ENCODE results near the gene C5orf63. TPM values are rescaled to one million over a fixed set of nuclear protein-coding genes. Genes with fewer than 3 reads are reported as not detected.

The C5orf63 gene
- total and polyA plus RNA-seq, 2 donors (not counting 3 experiments of a cell fraction or from before 2014, with no cell fraction given), result 1.4 to 5.3 TPM

DNA sequence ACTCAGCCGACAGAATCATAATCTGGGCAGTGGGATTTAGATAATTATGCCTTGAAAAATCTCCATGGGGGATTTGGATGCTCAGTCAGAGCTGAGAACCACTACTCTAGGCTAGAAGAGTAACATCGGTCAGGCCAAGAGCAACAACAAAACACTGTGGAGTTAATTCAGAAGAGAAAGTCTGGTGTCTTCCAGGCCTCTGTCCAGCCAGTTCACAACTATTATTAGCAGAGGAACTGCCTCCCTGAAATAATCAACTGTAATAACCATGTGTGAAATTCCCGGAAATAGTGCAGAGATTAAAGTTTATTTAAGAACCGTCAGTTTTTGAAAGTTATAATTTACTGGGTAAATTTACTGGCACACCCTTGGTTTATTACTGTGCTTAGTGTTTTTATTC, 34.8 kb downstream of the C5orf63 start:
- DNase-seq (ENCODE audit: low read depth, low spot score), result peak; percentile 62
- dilution Hi-C loops (cut with MboI; ENCODE audit: extremely low pct_ligation_motif_present, low sequenced_read_pairs), result no loop called here
- POLR2A ChIA-PET, result no interaction called here
- FAIRE-seq, result peak; percentile 57
- Histone ChIP-seq H3K9ac (replicated peaks; ENCODE audit: extremely low read depth, insufficient read depth, low read length) (no peak overlapping the region), H3K4me2 (ENCODE audit: insufficient read depth, low read length) (peak overlapping the region; percentile 8), H3K27me3 (ENCODE audit: control insufficient read depth in 2 of 2, insufficient read depth in 2 of 2, low read length in 2 of 2) (no peaks in the 10 kb centered on the region), H2AFZ (ENCODE audit: low read depth, low read length) (peak overlapping the region; percentile 26), H3K27ac (ENCODE audit: insufficient read depth, low read depth, low read length) (no peak overlapping the region), H3K4me1 (ENCODE audit: control insufficient read depth, extremely low read depth, insufficient read depth, low read length) (peaks cover 33% of the 10 kb centered on the region), H3K9me3 (replicated peaks; ENCODE audit: control insufficient read depth, insufficient read depth, low read length) (no peaks in the 10 kb centered on the region), H3K36me3 (ENCODE audit: control insufficient read depth in 2 of 2, extremely low read depth in 1 of 2, insufficient read depth in 2 of 2, low read length in 2 of 2) (no peaks in the 10 kb centered on the region), H3K79me2 (ENCODE audit: control insufficient read depth, insufficient read depth, low read length) (no peaks in the 10 kb centered on the region), H4K20me1 (replicated peaks; ENCODE audit: control insufficient read depth, extremely low read depth, insufficient read depth, low read length) (no peaks in the 10 kb centered on the region), H3K9me1 (replicated peaks; ENCODE audit: control insufficient read depth, extremely low read depth, insufficient read depth, low read length) (no peaks in the 10 kb centered on the region), H3K4me3 (replicated peaks in 1 of 3; ENCODE audit: insufficient read depth in 1 of 3, low read depth in 1 of 3, low read length in 3 of 3) (no peak overlapping the region)
- intact Hi-C loops (cut with micrococcal nuclease), result no loop called here
- CTCF ChIA-PET, result no interaction called here
- TF ChIP-seq POLR2A (IDR thresholded peaks at IDR 0.05; ENCODE audit: low read depth, low read length) (no peak), JUN (IDR thresholded peaks at IDR 0.05; ENCODE audit: borderline replicate concordance, insufficient read depth, insufficient read length, low read depth) (no peak), MAX (IDR thresholded peaks at IDR 0.05; ENCODE audit: insufficient read depth, insufficient read length) (no peak), FOS (IDR thresholded peaks at IDR 0.05; ENCODE audit: borderline replicate concordance, insufficient read depth, low read length) (no peak), POLR2AphosphoS5 (IDR thresholded peaks at IDR 0.05; ENCODE audit: insufficient read depth, low read depth, low read length) (no peak)
- BruUV-seq (replicated peaks), result no TSS peak

DNA sequence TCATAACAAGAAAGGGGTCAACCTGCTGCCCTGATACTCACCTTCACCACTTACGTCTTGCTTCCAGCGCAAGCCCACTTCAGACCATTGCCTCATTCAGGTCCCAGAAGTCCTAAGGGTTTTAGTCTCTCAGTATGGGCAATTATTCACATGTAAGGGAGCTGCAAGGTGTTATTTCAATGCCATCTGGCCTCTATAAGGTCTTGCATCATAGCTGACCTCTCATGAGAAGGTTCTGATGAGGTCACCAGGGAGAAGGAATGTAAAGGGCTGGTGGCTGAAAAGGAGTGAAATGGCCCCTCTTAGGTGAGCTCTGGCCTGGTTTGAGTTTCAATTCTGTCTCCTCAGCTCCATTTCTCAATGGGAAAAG, 41.5 kb downstream of the C5orf63 start:
- Histone ChIP-seq H3K27me3 (ENCODE audit: control insufficient read depth in 2 of 2, insufficient read depth in 2 of 2, low read length in 2 of 2) (no peaks in the 10 kb centered on the region), H3K9me1 (replicated peaks; ENCODE audit: control insufficient read depth, extremely low read depth, insufficient read depth, low read length) (no peaks in the 10 kb centered on the region), H3K79me2 (ENCODE audit: control insufficient read depth, insufficient read depth, low read length) (peaks cover 34% of the 10 kb centered on the region), H3K4me1 (ENCODE audit: control insufficient read depth, extremely low read depth, insufficient read depth, low read length) (peaks cover 11% of the 10 kb centered on the region), H3K4me3 (replicated peaks in 1 of 3; ENCODE audit: insufficient read depth in 1 of 3, low read depth in 1 of 3, low read length in 3 of 3) (no peak overlapping the region), H3K36me3 (ENCODE audit: control insufficient read depth in 2 of 2, extremely low read depth in 1 of 2, insufficient read depth in 2 of 2, low read length in 2 of 2) (no peaks in the 10 kb centered on the region), H4K20me1 (replicated peaks; ENCODE audit: control insufficient read depth, extremely low read depth, insufficient read depth, low read length) (no peaks in the 10 kb centered on the region), H3K27ac (ENCODE audit: insufficient read depth, low read depth, low read length) (no peak overlapping the region), H3K4me2 (ENCODE audit: insufficient read depth, low read length) (no peak overlapping the region), H2AFZ (ENCODE audit: low read depth, low read length) (no peak overlapping the region), H3K9me3 (replicated peaks; ENCODE audit: control insufficient read depth, insufficient read depth, low read length) (no peaks in the 10 kb centered on the region), H3K9ac (replicated peaks; ENCODE audit: extremely low read depth, insufficient read depth, low read length) (no peak overlapping the region)
- DNase-seq (ENCODE audit: low read depth, low spot score) (no peak), FAIRE-seq (no peak)
- no TSS peak for BruUV-seq (replicated peaks)
- TF ChIP-seq POLR2A (IDR thresholded peaks at IDR 0.05; ENCODE audit: low read depth, low read length) (no peak), POLR2AphosphoS5 (IDR thresholded peaks at IDR 0.05; ENCODE audit: insufficient read depth, low read depth, low read length) (no peak), MAX (IDR thresholded peaks at IDR 0.05; ENCODE audit: insufficient read depth, insufficient read length) (no peak), JUN (IDR thresholded peaks at IDR 0.05; ENCODE audit: borderline replicate concordance, insufficient read depth, insufficient read length, low read depth) (no peak), EZH2 (IDR thresholded peaks at IDR 0.05; ENCODE audit: borderline replicate concordance, low read depth, low read length, severe bottlenecking) (no peak), MYC (IDR thresholded peaks at IDR 0.05; ENCODE audit: low read depth, low read length) (no peak), GATA2 (IDR thresholded peaks at IDR 0.05; ENCODE audit: insufficient read depth, insufficient read length, low read depth, low read length) (no peak), FOS (IDR thresholded peaks at IDR 0.05; ENCODE audit: borderline replicate concordance, insufficient read depth, low read length) (no peak)
- TF ChIP-seq, protein P1, sequence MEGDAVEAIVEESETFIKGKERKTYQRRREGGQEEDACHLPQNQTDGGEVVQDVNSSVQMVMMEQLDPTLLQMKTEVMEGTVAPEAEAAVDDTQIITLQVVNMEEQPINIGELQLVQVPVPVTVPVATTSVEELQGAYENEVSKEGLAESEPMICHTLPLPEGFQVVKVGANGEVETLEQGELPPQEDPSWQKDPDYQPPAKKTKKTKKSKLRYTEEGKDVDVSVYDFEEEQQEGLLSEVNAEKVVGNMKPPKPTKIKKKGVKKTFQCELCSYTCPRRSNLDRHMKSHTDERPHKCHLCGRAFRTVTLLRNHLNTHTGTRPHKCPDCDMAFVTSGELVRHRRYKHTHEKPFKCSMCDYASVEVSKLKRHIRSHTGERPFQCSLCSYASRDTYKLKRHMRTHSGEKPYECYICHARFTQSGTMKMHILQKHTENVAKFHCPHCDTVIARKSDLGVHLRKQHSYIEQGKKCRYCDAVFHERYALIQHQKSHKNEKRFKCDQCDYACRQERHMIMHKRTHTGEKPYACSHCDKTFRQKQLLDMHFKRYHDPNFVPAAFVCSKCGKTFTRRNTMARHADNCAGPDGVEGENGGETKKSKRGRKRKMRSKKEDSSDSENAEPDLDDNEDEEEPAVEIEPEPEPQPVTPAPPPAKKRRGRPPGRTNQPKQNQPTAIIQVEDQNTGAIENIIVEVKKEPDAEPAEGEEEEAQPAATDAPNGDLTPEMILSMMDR (IDR thresholded peaks at IDR 0.05; ENCODE audit: extremely low read depth in 1 of 2, insufficient read depth in 1 of 2, low read depth in 1 of 2, low read length in 2 of 2), result no peak
- POLR2A ChIA-PET, result no interaction called here
- CTCF ChIA-PET, result interaction anchor here (0.6 to 1.6 kb wide), 4 partner anchors 66 to 186 kb away, joined by 3 to 7 read pairs (median 4); no protein-coding TSS in a partner anchor
- dilution Hi-C loops (cut with MboI; ENCODE audit: extremely low pct_ligation_motif_present, low sequenced_read_pairs), result no loop called here
- intact Hi-C loops (cut with micrococcal nuclease), result loop anchor here (2.0 kb wide), 1 partner anchor 259 kb away; the partner anchor contains the start of gene MEGF10
